ENCODE measurements around the gene FUT2. TPM values are rescaled to one million over a fixed set of nuclear protein-coding genes. Genes with fewer than 3 reads are reported as not detected.

Gene FUT2
- total and polyA plus RNA-seq, 10 of the 15 experiments (the other 5 are each of a cell fraction or from before 2014, with no cell fraction given) = 0.02 to 0.13 (median 0.07) TPM; not detected in 7

DNA sequence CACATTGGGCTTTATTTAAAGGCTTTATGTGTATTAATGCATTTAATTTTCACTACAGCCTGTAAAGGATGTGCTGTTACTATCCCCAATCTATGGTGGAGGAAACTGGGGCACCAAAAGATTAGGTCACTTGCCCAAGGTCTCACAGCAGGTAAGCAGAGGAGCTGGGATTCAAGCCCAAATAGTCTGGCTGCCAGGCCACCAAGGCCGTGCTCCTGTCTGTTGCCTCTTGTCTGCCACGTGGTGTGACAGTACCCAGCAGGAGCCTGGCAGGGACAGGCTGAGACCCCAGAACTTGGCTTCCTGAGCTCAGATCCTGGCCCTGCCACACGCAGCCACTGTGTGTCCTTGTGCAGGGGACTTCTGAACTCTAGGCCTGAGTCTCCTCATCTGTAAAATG lies 27.4 kb upstream of the FUT2 start:
- no peak overlapping the region for H3K4me3 ChIP-seq
- POLR2A ChIA-PET = interaction anchor here (0.6 kb wide), 1 partner anchor 1096 kb away, joined by 3 read pairs; no protein-coding TSS in a partner anchor
- RAD21 ChIA-PET (ENCODE audit: unreplicated experiment) = no interaction called here
- H3K9me3 ChIP-seq (replicated peaks; ENCODE audit: control insufficient read depth, insufficient read depth, low read length) = no peaks in the 10 kb centered on the region; the same call in 2 of the 3 replicates
- no peak for DNase-seq (ENCODE audit: low read depth, low spot score)
- no peak overlapping the region for H3K9ac ChIP-seq (ENCODE audit: control insufficient read depth, insufficient read depth, low read length)
- in situ Hi-C loops (cut with MboI) (no loop called here), intact Hi-C loops (cut with micrococcal nuclease; ENCODE audit: unreplicated experiment) (no loop called here)
- no peak overlapping the region for H3K27ac ChIP-seq (ENCODE audit: control insufficient read depth, insufficient read depth)
- H3K79me2 ChIP-seq (ENCODE audit: control insufficient read depth, insufficient read depth, low read length) = no peaks in the 10 kb centered on the region
- FAIRE-seq = no peak
- TF ChIP-seq RBBP5 (conservative IDR thresholded peaks at IDR 0.05) = no peak
- TF ChIP-seq DPF2 (IDR thresholded peaks at IDR 0.05) = no peak
- ATAC-seq = no peak
- H4K20me1 ChIP-seq (ENCODE audit: control insufficient read depth, insufficient read depth) = no peaks in the 10 kb centered on the region
- H3K27me3 ChIP-seq (replicated peaks in 1 of 2; ENCODE audit: control insufficient read depth in 2 of 2, insufficient read depth in 2 of 2, low read length in 1 of 2) = no peaks in the 10 kb centered on the region
- H3K4me1 ChIP-seq (ENCODE audit: control insufficient read depth, insufficient read depth, low read length) = no peaks in the 10 kb centered on the region
- 5% methylated on average over 3 of the region's 3 CpGs for WGBS (ENCODE audit: insufficient coverage, insufficient replicate concordance, low lambda C conversion rate, missing lambda C conversion rate)
- no peaks in the 10 kb centered on the region for H3K36me3 ChIP-seq (ENCODE audit: control insufficient read depth in 2 of 2, insufficient read depth in 2 of 2, low read length in 1 of 2)
- BruUV-seq (replicated peaks) = no TSS peak
- no peak overlapping the region for H2AFZ ChIP-seq (ENCODE audit: control insufficient read depth, low read depth, low read length)
- no peak overlapping the region for H3K4me2 ChIP-seq (ENCODE audit: control insufficient read depth, insufficient read depth)
- CTCF ChIA-PET = no interaction called here
- SMC1A ChIA-PET (ENCODE audit: uncharacterized antibody, unreplicated experiment) = no interaction called here

DNA sequence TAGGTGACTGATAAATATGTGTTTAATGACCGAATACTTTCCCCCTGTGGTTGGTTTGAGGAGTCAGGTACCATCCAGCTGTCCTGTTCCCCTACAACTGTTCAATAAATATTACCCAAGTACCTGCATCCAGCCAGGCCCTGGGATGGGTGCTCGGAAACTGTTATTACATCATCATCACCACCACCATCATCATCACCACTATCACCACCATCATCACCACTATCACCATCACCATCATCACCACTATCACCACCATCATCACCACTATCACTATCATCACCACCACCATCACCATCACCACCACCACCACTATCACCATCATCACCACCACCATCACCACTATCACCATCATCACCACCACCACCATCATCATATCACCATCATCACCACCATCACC lies 27.0 kb upstream of the FUT2 start:
- POLR2A ChIA-PET = no interaction called here
- RAD21 ChIA-PET (ENCODE audit: unreplicated experiment) = no interaction called here
- CTCF ChIA-PET = no interaction called here

More for the DNA sequence above, 27.0 kb upstream of the FUT2 start:
- no peak for DNase-seq (ENCODE audit: low read depth, low spot score)
- Histone ChIP-seq H3K9me3 (replicated peaks; ENCODE audit: control insufficient read depth, insufficient read depth, low read length) (no peaks in the 10 kb centered on the region; the same call in 2 of the 3 replicates), H2AFZ (ENCODE audit: control insufficient read depth, low read depth, low read length) (no peak overlapping the region), H3K4me3 (no peak overlapping the region), H3K4me1 (ENCODE audit: control insufficient read depth, insufficient read depth, low read length) (no peaks in the 10 kb centered on the region), H3K9ac (ENCODE audit: control insufficient read depth, insufficient read depth, low read length) (no peak overlapping the region), H4K20me1 (ENCODE audit: control insufficient read depth, insufficient read depth) (no peaks in the 10 kb centered on the region), H3K79me2 (ENCODE audit: control insufficient read depth, insufficient read depth, low read length) (no peaks in the 10 kb centered on the region), H3K36me3 (ENCODE audit: control insufficient read depth in 2 of 2, insufficient read depth in 2 of 2, low read length in 1 of 2) (no peaks in the 10 kb centered on the region), H3K4me2 (ENCODE audit: control insufficient read depth, insufficient read depth) (no peak overlapping the region), H3K27ac (ENCODE audit: control insufficient read depth, insufficient read depth) (no peak overlapping the region), H3K27me3 (replicated peaks in 1 of 2; ENCODE audit: control insufficient read depth in 2 of 2, insufficient read depth in 2 of 2, low read length in 1 of 2) (no peaks in the 10 kb centered on the region)
- ATAC-seq = no peak
- no peak for FAIRE-seq
- no peak for TF ChIP-seq TAF1 (IDR thresholded peaks at IDR 0.05; ENCODE audit: borderline replicate concordance, low read depth, low read length)
- TF ChIP-seq, protein P1, sequence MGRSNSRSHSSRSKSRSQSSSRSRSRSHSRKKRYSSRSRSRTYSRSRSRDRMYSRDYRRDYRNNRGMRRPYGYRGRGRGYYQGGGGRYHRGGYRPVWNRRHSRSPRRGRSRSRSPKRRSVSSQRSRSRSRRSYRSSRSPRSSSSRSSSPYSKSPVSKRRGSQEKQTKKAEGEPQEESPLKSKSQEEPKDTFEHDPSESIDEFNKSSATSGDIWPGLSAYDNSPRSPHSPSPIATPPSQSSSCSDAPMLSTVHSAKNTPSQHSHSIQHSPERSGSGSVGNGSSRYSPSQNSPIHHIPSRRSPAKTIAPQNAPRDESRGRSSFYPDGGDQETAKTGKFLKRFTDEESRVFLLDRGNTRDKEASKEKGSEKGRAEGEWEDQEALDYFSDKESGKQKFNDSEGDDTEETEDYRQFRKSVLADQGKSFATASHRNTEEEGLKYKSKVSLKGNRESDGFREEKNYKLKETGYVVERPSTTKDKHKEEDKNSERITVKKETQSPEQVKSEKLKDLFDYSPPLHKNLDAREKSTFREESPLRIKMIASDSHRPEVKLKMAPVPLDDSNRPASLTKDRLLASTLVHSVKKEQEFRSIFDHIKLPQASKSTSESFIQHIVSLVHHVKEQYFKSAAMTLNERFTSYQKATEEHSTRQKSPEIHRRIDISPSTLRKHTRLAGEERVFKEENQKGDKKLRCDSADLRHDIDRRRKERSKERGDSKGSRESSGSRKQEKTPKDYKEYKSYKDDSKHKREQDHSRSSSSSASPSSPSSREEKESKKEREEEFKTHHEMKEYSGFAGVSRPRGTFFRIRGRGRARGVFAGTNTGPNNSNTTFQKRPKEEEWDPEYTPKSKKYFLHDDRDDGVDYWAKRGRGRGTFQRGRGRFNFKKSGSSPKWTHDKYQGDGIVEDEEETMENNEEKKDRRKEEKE (IDR thresholded peaks at IDR 0.05) = no peak
- intact Hi-C loops (cut with micrococcal nuclease; ENCODE audit: unreplicated experiment) = no loop called here
- SMC1A ChIA-PET (ENCODE audit: uncharacterized antibody, unreplicated experiment) = no interaction called here
- in situ Hi-C loops (cut with MboI) = no loop called here
- 37% methylated on average over 2 of the region's 2 CpGs for WGBS (ENCODE audit: insufficient coverage, insufficient replicate concordance, low lambda C conversion rate, missing lambda C conversion rate)
- BruUV-seq (replicated peaks) = no TSS peak

Measured in GM12878 (cell line).